Liver (tissue), 9 donors: ENCODE results near the gene NTNG1. TPM values are rescaled to one million over a fixed set of nuclear protein-coding genes. Genes with fewer than 3 reads are reported as not detected.

Experiments
- DNase-seq: peaks from one replicate; pipeline ENCODE4 v3.0.0-alpha.2; 2017; ENCODE audit warnings: low spot score
- H3K27ac ChIP-seq, 2 donors: one replicate each; pipeline ENCODE4 v1.7.0; 2013; ENCODE audit warnings: inconsistent platforms in 2 of 2, low read length in 2 of 2, control low read depth in 1 of 2, low read depth in 1 of 2, mild to moderate bottlenecking in 1 of 2
- H3K27me3 ChIP-seq, 4 donors: one replicate each; pipeline versions ENCODE4 v1.6.1 to v1.7.0; 2013; ENCODE audit warnings: low read length in 3 of 4, inconsistent platforms in 1 of 4, mild to moderate bottlenecking in 1 of 4, moderate library complexity in 1 of 4; ENCODE audit not compliant: control insufficient read depth in 4 of 4, insufficient read depth in 4 of 4
- H3K36me3 ChIP-seq, 4 donors: one replicate each; pipeline versions ENCODE4 v1.6.1 to v1.7.0; 2013; ENCODE audit warnings: low read length in 3 of 4, mild to moderate bottlenecking in 3 of 4, low read depth in 1 of 4, moderate library complexity in 1 of 4; ENCODE audit not compliant: control insufficient read depth in 4 of 4, insufficient read depth in 3 of 4
- H3K4me1 ChIP-seq, 4 donors: one replicate each; pipeline versions ENCODE4 v1.6.1 to v1.7.0; 2013; ENCODE audit warnings: low read length in 3 of 4, mild to moderate bottlenecking in 3 of 4, moderate library complexity in 1 of 4; ENCODE audit not compliant: control insufficient read depth in 4 of 4, insufficient read depth in 4 of 4
- H3K4me3 ChIP-seq, 3 donors: one replicate each; pipeline versions ENCODE4 v1.6.1 to v1.7.0; 2013; ENCODE audit warnings: low read length in 3 of 3, control low read depth in 1 of 3, low read depth in 1 of 3, mild to moderate bottlenecking in 1 of 3
- H3K9ac ChIP-seq, 2 donors: one replicate each; pipeline ENCODE4 v1.7.0; 2013; ENCODE audit warnings: low read length in 2 of 2, mild to moderate bottlenecking in 2 of 2, moderate library complexity in 2 of 2, control low read depth in 1 of 2, low read depth in 1 of 2
- H3K9me3 ChIP-seq, 4 donors: one replicate each; pipeline versions ENCODE4 v1.6.1 to v1.7.0; 2013; ENCODE audit warnings: low read length in 3 of 4; ENCODE audit not compliant: control insufficient read depth in 4 of 4
- ATF3 ChIP-seq: IDR thresholded peaks from 2 replicates; pipeline ENCODE4 v1.6.1; 2016; ENCODE audit warnings: antibody characterized with exemption
- EGR1 ChIP-seq, 2 donors: IDR thresholded peaks; 2 replicates each; pipeline ENCODE4 v1.6.1; 2016 to 2018; ENCODE audit warnings: antibody characterized with exemption in 2 of 2, low read depth in 2 of 2
- FOXA1 ChIP-seq: IDR thresholded peaks from 2 replicates; pipeline ENCODE4 v1.6.1; 2016; ENCODE audit warnings: antibody characterized with exemption
- FOXA2 ChIP-seq: IDR thresholded peaks from 2 replicates; pipeline ENCODE4 v1.6.1; 2016; ENCODE audit warnings: antibody characterized with exemption
- GABPA ChIP-seq, 2 donors: IDR thresholded peaks in 1 of 2; conservative IDR thresholded peaks in 1 of 2; 2 replicates each; pipeline ENCODE4 v1.6.1; 2016; ENCODE audit warnings: antibody characterized with exemption in 2 of 2, mild to moderate bottlenecking in 1 of 2, moderate library complexity in 1 of 2
- HNF4A ChIP-seq, 2 donors: conservative IDR thresholded peaks; 2 replicates each; pipeline ENCODE4 v1.6.1; 2016; ENCODE audit warnings: antibody characterized with exemption in 2 of 2, mild to moderate bottlenecking in 2 of 2
- HNF4G ChIP-seq: IDR thresholded peaks from 2 replicates; pipeline ENCODE4 v1.6.1; 2016; ENCODE audit warnings: antibody characterized with exemption
- JUND ChIP-seq, 2 donors: IDR thresholded peaks; 2 replicates each; pipeline ENCODE4 v1.6.1; 2016; ENCODE audit warnings: antibody characterized with exemption in 2 of 2
- MAX ChIP-seq: IDR thresholded peaks from 2 replicates; pipeline ENCODE4 v1.6.1; 2016; ENCODE audit warnings: antibody characterized with exemption
- NR2F2 ChIP-seq: IDR thresholded peaks from 2 replicates; pipeline ENCODE4 v1.6.1; 2016; ENCODE audit warnings: antibody characterized with exemption
- RAD21 ChIP-seq, 2 donors: IDR thresholded peaks; 2 replicates each; pipeline ENCODE4 v1.6.1; 2016; ENCODE audit warnings: antibody characterized with exemption in 2 of 2, mild to moderate bottlenecking in 2 of 2
- REST ChIP-seq: IDR thresholded peaks from 2 replicates; pipeline ENCODE4 v1.6.1; 2016; ENCODE audit warnings: antibody characterized with exemption, mild to moderate bottlenecking
- RXRA ChIP-seq, 2 donors: IDR thresholded peaks; 2 replicates each; pipeline ENCODE4 v1.6.1; 2017 to 2018; ENCODE audit warnings: antibody characterized with exemption in 2 of 2, mild to moderate bottlenecking in 1 of 2
- TAF1 ChIP-seq: conservative IDR thresholded peaks from 2 replicates; pipeline ENCODE4 v1.6.1; 2016; ENCODE audit warnings: antibody characterized with exemption, mild to moderate bottlenecking
- YY1 ChIP-seq: IDR thresholded peaks from 2 replicates; pipeline ENCODE4 v1.6.1; 2016; ENCODE audit warnings: antibody characterized with exemption, mild to moderate bottlenecking
- ZBTB33 ChIP-seq: IDR thresholded peaks from 2 replicates; pipeline ENCODE4 v1.6.1; 2016; ENCODE audit warnings: antibody characterized with exemption
- WGBS: extraction: QIAGEN DNeasy Blood & Tissue Kit; methylation state at CpG from one replicate; pipeline ENCODE4 v1.1.7; 2013; 5-methylcytosine and 5-hydroxymethylcytosine counted together
- polyA plus RNA-seq, 2 donors: library from polyadenylated mRNA; stranded (reverse) in 1 of 2; unstranded in 1 of 2; fragments of 200-250 nt in 1 of 2; fragments of >200 nt in 1 of 2; fragmentation: Nextera tagmentation in 1 of 2; extraction: Ambion mirVana in 1 of 2; gene quantifications; one replicate each; pipeline versions ENCODE4 v1.2.1 to v1.2.3, GENCODE V29; 2013 to 2015
- total RNA-seq, 2 donors: library from RNA; depleted of rRNA; stranded (reverse); fragments of >200 nt; gene quantifications; one replicate each; pipeline ENCODE4 v1.2.3, GENCODE V29; 2014
- donor health status: healthy.
- donor health status: healthy.
- donor health status: healthy.
- donor health status: healthy.
- donor health status: healthy.

NTNG1 gene
- total and polyA plus RNA-seq, 4 donors = under 0.01 TPM; not detected in 2

GRCh38 chr1:107263291-107263915 lies 122.6 kb downstream of the NTNG1 start:
- no peaks in the 10 kb centered on the region for H3K4me1 ChIP-seq
- H3K27me3 ChIP-seq = peaks cover 0 to 6% (median 0%) of the 10 kb centered on the region in 4 donors
- no peak for TF ChIP-seq ZBTB33
- TF ChIP-seq NR2F2 = no peak
- no peak for TF ChIP-seq YY1
- TF ChIP-seq HNF4G = no peak
- TF ChIP-seq EGR1 (IDR thresholded peaks at IDR 0.05; ENCODE audit: low read depth in 2 of 2) = no peak
- no peak for TF ChIP-seq RAD21 (IDR thresholded peaks at IDR 0.05)
- no peak for TF ChIP-seq ATF3
- no peak for TF ChIP-seq RXRA (IDR thresholded peaks at IDR 0.05)
- TF ChIP-seq GABPA (IDR thresholded peaks at IDR 0.05 in 1 of 2, conservative IDR thresholded peaks at IDR 0.05 in 1 of 2) = no peak
- no peak for TF ChIP-seq JUND (IDR thresholded peaks at IDR 0.05)
- TF ChIP-seq TAF1 = no peak
- no peaks in the 10 kb centered on the region for H3K9me3 ChIP-seq
- DNase-seq = no peak
- no peaks in the 10 kb centered on the region for H3K36me3 ChIP-seq
- H3K27ac ChIP-seq = no peak overlapping the region
- no peak overlapping the region for H3K9ac ChIP-seq
- WGBS = 81% methylated on average over 1 of the region's 1 CpG
- no peak overlapping the region for H3K4me3 ChIP-seq

GRCh38 chr1:107264007-107264406 lies 123.2 kb downstream of the NTNG1 start:
- Histone ChIP-seq H3K9ac (no peak overlapping the region), H3K27ac (no peak overlapping the region), H3K4me1 (no peaks in the 10 kb centered on the region), H3K4me3 (no peak overlapping the region), H3K9me3 (no peaks in the 10 kb centered on the region), H3K27me3 (peaks cover 0 to 6% (median 0%) of the 10 kb centered on the region in 4 donors), H3K36me3 (no peaks in the 10 kb centered on the region)
- DNase-seq = no peak
- WGBS = 55% methylated on average over 4 of the region's 4 CpGs
- TF ChIP-seq ATF3 = no peak
- no peak for TF ChIP-seq FOXA1
- no peak for TF ChIP-seq EGR1 (IDR thresholded peaks at IDR 0.05; ENCODE audit: low read depth in 2 of 2)
- TF ChIP-seq MAX = no peak
- no peak for TF ChIP-seq TAF1
- TF ChIP-seq YY1 = no peak
- no peak for TF ChIP-seq ZBTB33
- TF ChIP-seq GABPA (IDR thresholded peaks at IDR 0.05 in 1 of 2, conservative IDR thresholded peaks at IDR 0.05 in 1 of 2) = no peak
- TF ChIP-seq FOXA2 = no peak
- no peak for TF ChIP-seq HNF4A (conservative IDR thresholded peaks at IDR 0.05)
- TF ChIP-seq JUND (IDR thresholded peaks at IDR 0.05) = no peak
- no peak for TF ChIP-seq REST
